ENCODE data around the gene PPP1R7.

The PPP1R7 gene

DNA sequence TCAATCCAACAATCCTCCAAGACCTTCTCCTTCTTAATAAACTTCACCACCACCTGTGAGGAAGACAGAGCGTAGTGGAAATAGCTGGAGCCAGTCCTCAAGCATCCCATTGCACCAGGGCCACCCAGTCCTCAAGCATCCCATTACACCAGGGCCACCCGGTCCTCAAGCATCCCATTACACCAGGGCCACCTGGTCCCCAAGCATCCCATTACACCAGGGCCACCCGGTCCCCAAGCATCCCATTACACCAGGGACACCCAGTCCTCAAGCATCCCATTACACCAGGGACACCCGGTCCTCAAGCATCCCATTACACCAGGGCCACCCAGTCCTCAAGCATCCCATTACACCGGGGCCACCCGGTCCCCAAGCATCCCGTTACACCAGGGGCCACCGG is 34.9 kb upstream of the PPP1R7 start:
- no peaks in the 10 kb centered on the region for H3K27me3 ChIP-seq
- H3K4me1 ChIP-seq: no peaks in the 10 kb centered on the region
- peaks cover 0 to 3% (median 0%) of the 10 kb centered on the region in 3 donors for H3K36me3 ChIP-seq
- no peak overlapping the region for H3K4me3 ChIP-seq
- DNase-seq: peak in 1 of 2 donors; percentile 69
- intact Hi-C loops (cut with DNase I; ENCODE audit: low total_unique reads): no loop called here
- no peaks in the 10 kb centered on the region for H3K9me3 ChIP-seq
- TF ChIP-seq, protein P1, sequence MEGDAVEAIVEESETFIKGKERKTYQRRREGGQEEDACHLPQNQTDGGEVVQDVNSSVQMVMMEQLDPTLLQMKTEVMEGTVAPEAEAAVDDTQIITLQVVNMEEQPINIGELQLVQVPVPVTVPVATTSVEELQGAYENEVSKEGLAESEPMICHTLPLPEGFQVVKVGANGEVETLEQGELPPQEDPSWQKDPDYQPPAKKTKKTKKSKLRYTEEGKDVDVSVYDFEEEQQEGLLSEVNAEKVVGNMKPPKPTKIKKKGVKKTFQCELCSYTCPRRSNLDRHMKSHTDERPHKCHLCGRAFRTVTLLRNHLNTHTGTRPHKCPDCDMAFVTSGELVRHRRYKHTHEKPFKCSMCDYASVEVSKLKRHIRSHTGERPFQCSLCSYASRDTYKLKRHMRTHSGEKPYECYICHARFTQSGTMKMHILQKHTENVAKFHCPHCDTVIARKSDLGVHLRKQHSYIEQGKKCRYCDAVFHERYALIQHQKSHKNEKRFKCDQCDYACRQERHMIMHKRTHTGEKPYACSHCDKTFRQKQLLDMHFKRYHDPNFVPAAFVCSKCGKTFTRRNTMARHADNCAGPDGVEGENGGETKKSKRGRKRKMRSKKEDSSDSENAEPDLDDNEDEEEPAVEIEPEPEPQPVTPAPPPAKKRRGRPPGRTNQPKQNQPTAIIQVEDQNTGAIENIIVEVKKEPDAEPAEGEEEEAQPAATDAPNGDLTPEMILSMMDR (IDR thresholded peaks at IDR 0.05): no peak
- no peak overlapping the region for H3K27ac ChIP-seq

DNA sequence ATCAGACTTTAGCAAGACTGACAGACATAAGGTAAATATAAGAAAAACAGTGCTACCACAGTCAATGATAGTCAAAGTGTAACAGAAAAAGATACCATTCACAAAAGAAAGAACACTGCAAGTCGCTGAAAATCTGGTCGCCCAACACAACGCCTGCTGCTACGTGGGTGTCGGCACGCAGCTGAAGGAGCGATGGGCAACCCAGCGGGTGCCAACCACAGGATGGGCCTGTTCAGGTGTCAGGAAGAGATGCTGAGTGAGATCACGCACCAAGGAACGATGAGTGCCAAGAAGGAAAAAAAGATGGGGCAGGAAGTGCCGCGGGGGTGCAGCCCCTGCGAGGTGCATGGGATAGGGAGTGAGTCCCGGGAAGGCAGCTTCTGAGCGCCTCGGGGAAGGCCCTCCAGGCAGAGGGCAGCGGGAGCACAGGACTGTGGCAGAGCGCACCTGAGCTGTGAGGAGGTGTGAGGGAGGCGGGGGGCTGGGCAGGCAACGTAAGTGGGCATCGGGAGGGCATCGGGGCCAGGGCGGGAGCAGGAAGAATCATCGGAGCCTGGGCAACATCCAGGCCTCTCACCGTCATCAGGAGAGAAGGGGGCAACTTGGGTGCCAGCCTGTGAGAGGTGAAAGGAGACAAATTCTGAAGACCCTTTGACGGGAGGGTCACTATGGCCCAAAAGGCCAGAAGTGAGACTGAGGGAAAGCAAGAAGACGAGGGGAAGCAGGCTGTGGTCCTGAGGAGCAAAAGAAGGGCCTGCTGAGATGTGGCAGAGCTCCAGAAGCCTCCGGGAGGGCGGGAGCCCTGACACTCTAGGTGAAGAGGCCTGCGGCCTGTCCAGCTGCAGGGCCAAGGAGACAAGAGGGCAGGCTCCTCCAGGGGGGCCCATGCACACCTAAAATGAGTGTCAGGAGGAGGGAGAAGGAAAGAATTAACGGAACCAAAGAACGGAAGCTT is 33.4 kb upstream of the PPP1R7 start:
- intact Hi-C loops (cut with DNase I; ENCODE audit: low total_unique reads): no loop called here
- no peak overlapping the region for H3K27ac ChIP-seq
- H3K9me3 ChIP-seq: no peaks in the 10 kb centered on the region
- TF ChIP-seq, protein P1 (IDR thresholded peaks at IDR 0.05): no peak
- DNase-seq: peak in 1 of 2 donors; percentile 59
- H3K4me3 ChIP-seq: no peak overlapping the region
- H3K4me1 ChIP-seq: no peaks in the 10 kb centered on the region
- H3K27me3 ChIP-seq: no peaks in the 10 kb centered on the region
- H3K36me3 ChIP-seq: peaks cover 0 to 3% (median 0%) of the 10 kb centered on the region in 3 donors

DNA sequence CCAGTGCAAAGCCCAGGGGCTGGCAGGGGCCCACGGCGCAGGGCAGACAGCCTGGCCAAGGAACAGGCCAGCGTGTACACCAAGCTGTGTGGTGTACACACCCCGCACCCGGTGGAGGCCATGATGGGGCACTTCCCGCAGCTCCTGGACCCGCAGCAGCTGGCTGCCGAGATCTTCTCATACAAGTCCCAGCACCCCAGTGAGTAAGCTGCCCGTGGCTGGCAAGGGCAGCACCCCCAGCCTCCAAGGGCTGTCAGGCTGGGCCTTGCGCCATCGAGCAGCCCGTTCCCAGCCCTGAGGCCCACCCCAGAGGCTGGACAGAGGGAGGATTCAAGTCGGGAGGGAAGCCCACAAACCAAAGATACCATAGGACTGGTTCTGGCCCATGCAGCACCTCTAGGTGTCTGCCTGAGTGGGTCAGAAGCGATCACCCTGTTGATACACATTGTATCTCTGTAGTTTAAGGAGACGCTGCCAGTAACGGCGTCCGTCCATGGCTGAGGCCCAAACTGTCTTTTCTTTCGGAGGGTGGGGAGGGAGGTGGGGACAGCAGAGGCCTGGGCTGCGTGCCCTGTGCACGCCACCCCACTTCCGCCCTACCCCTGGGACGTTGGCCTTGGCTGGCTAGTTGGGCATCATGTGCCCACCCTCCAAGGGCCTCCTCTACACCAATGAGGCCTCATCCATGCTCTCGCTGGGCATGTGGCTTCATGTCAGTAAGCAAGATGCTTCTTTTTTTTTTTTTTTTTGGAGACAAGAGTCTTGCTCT is 31.3 kb upstream of the PPP1R7 start:
- intact Hi-C loops (cut with DNase I; ENCODE audit: low total_unique reads): no loop called here
- DNase-seq: peak in 1 of 2 donors; percentile 55
- Histone ChIP-seq H3K4me3 (no peak overlapping the region), H3K36me3 (peaks cover 0 to 3% (median 0%) of the 10 kb centered on the region in 3 donors), H3K27me3 (no peaks in the 10 kb centered on the region), H3K9me3 (no peaks in the 10 kb centered on the region), H3K4me1 (no peaks in the 10 kb centered on the region), H3K27ac (no peak overlapping the region)
- TF ChIP-seq, protein P1 (IDR thresholded peaks at IDR 0.05): no peak

DNA sequence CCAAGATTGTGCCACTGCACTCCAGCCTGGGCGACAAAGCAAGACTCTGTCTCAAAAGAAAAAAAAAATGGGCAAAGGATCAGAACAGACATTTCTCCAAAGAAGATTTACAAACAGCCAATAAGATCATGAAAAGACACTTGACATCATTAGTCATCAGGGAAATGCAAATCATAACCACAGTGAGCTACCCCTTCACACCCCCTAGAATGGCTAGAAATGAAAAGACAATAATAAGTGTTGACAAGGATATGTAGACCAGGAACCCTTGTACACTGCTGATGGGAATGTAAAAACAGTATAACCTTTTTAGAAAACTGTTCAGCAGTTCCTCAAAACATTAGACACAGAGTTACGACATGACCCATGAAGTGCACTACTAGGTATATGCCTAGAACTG is 29.8 kb upstream of the PPP1R7 start:
- no peaks in the 10 kb centered on the region for H3K9me3 ChIP-seq
- peaks cover 0 to 3% (median 0%) of the 10 kb centered on the region in 3 donors for H3K36me3 ChIP-seq
- intact Hi-C loops (cut with DNase I; ENCODE audit: low total_unique reads): no loop called here
- TF ChIP-seq, protein P1 (IDR thresholded peaks at IDR 0.05): no peak
- no peak for DNase-seq
- H3K27ac ChIP-seq: no peak overlapping the region
- H3K4me1 ChIP-seq: no peaks in the 10 kb centered on the region
- no peaks in the 10 kb centered on the region for H3K27me3 ChIP-seq
- H3K4me3 ChIP-seq: no peak overlapping the region

DNA sequence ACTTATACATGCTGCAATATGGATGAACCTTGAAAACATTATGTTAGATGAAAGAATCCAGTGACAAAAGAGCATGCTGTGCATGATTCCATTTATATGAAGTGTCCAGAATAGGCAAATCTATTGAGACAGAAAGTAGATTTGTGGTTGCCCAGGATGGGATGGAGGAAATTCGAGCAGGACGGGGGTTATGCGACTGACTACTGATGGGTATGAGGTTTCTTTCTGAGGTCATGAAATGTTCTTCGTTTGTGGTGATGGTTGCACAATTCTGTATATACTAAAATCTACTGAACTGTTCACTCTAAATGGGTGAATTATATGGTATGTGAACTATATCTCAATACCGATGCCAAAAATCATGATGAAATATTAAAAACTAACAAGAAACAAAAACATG is 29.3 kb upstream of the PPP1R7 start:
- H3K36me3 ChIP-seq: peaks cover 0 to 3% (median 0%) of the 10 kb centered on the region in 3 donors

More for the DNA sequence above, 29.3 kb upstream of the PPP1R7 start:
- Histone ChIP-seq H3K27me3 (no peaks in the 10 kb centered on the region), H3K27ac (no peak overlapping the region), H3K4me3 (no peak overlapping the region), H3K4me1 (no peaks in the 10 kb centered on the region), H3K9me3 (no peaks in the 10 kb centered on the region)
- TF ChIP-seq, protein P1 (IDR thresholded peaks at IDR 0.05): no peak
- DNase-seq: no peak
- intact Hi-C loops (cut with DNase I; ENCODE audit: low total_unique reads): no loop called here
